Measurements from ENCODE around the gene CDPF1.

DNA sequence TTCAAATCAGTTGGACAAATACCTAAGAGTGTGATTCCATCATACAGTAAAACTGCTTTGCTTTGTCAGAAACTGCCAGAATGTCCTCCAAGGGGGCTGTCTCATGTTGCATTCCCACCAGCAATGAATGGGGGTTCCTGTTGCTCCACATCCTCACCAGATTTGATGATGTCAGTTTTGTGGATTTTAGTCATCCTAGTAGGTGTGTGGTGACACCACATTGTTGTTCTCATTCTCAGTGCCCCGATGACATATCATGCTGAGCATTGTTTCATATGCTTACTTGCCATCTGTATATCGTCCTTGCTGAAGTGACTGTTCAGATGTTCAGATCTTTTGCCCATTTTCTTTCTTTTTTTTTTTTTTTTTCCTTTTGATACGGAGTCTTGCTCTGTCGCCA, 37.0 kb downstream of the CDPF1 start:
- no peak for TF ChIP-seq EZH2 (IDR thresholded peaks at IDR 0.05; ENCODE audit: borderline replicate concordance, insufficient read depth, low read depth, low read length, poor library complexity, severe bottlenecking)
- TF ChIP-seq, protein P1, sequence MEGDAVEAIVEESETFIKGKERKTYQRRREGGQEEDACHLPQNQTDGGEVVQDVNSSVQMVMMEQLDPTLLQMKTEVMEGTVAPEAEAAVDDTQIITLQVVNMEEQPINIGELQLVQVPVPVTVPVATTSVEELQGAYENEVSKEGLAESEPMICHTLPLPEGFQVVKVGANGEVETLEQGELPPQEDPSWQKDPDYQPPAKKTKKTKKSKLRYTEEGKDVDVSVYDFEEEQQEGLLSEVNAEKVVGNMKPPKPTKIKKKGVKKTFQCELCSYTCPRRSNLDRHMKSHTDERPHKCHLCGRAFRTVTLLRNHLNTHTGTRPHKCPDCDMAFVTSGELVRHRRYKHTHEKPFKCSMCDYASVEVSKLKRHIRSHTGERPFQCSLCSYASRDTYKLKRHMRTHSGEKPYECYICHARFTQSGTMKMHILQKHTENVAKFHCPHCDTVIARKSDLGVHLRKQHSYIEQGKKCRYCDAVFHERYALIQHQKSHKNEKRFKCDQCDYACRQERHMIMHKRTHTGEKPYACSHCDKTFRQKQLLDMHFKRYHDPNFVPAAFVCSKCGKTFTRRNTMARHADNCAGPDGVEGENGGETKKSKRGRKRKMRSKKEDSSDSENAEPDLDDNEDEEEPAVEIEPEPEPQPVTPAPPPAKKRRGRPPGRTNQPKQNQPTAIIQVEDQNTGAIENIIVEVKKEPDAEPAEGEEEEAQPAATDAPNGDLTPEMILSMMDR (IDR thresholded peaks at IDR 0.05) = no peak
